NCI-H1930 (cell line): ENCODE measurements around the gene TBXA2R.
A peak's percentile ranks its signal among the peaks of the same experiment; 100 is the strongest.
"Not testable (repeated sequence)": the region's sequence is repeated elsewhere in the genome, so short reads cannot be mapped to it uniquely, and the experiment has no call there.

Experiments used
- DNase-seq, 2 experiments: peaks; one replicate each; lab custom pipeline; 2025; lab: John Stamatoyannopoulos, UW

TBXA2R gene

GRCh38 chr19:3639479-3639878, 32.8 kb upstream of the TBXA2R start:
- DNase-seq = no peak

GRCh38 chr19:3638208-3639193, 31.8 kb upstream of the TBXA2R start:
- no peak for DNase-seq

DNA sequence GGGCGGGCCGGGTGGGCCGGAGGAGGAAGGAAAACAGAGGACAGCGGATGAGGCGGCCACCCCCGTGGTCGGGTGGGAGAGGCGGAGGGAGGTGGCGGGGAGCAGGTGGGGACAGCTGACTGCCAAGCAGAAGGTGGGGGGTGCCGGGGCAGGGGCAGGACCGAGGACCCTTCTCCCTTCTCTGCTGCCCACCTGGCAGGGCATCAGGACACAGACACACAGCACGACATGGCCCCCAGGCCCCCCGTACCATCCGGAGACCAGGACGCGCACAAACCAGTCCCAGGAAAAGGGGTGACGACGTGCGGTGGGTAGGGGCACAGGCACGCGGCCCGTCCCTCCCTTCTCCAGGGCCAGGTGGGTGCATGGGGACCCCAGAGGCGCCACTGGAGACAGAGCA, 30.9 kb upstream of the TBXA2R start:
- DNase-seq = no peak

DNA sequence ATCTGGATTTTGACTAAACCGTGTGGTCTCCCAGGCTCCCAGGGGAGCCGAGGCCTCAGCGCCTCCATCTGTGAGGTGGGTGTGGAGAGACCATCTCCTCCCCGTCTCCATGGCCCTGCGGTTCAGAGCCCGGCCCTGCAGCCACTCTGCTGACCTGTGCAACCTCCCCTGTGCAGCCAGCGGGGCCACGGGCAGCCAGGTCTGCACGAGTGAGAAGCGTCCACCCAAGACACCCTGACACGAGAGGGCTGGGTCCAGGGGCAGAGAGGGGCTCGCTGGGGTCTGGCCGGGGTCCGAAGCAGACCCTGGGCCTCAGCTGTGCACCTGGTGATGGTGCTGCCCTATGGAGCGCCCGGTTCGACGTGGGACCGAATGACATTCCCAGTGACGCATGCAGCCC, 30.3 kb upstream of the TBXA2R start:
- DNase-seq = no peak

- DNase-seq = no peak
These were observed 29.8 kb upstream of the TBXA2R start for GRCh38 chr19:3636506-3636905.

- DNase-seq = no peak
These were observed 27.9 kb upstream of the TBXA2R start for GRCh38 chr19:3634496-3635045.

DNA sequence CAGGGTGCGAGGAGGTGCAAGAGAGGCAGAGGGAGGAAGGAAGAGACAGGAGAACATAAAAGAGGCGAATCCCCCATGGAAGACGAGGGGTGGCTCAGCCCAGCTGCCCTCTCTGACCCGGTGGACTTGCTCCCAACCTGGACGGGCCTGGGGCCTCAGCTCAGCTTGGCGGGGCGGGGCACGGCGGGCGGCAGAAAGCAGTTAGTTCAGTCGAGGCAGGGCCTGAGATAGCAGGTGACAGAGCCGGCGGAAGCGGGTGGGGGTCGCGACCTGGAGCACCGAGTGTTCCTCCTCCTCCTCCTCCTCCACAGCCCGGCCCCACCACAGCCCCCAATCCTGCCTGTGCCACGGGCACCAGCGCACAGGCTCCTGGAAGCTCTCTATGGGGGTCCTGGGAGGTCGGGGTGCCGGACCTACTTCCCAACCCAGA, 26.9 kb upstream of the TBXA2R start:
- DNase-seq = no peak

DNA sequence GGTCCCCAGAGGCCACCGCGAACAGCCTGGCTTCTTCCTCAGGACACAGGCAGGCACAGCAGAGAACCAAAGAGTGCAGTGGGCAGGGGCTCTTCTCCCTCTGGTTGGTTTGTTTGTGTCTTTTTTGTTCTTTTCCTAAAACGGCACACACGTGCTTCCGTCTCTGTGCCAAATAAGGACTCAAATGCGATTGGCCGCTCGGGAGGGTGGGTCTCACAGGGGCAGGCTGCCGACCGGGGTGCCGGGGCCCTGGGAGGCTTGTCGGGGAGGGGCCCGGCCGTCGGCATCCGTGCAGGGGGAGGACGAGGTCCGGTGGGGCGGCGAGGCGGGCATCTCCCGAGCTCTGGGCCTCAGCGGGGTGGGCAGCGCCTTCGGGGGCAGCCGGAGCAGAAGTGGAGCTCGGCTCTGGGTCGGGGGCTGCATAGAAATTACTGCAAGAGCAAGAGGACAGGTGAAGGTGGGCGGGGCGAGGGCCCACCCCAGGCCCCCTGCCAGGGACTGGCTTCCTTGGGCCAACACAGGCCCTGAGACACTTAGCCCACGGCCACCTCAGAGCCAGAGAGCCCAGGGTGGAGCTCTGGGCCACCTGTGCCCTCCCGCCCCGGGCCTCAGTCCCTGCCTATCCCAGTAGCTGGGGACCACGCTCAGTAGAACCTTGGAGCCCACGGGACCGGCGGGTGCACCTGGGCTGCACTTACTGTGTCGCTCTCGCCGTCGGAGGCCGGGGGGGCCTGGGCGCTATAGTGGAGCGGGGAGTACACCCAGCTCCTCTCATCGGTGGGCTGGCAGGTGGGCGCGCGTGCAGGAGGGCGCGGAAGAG, 26.3 kb upstream of the TBXA2R start:
- no peak for DNase-seq

DNA sequence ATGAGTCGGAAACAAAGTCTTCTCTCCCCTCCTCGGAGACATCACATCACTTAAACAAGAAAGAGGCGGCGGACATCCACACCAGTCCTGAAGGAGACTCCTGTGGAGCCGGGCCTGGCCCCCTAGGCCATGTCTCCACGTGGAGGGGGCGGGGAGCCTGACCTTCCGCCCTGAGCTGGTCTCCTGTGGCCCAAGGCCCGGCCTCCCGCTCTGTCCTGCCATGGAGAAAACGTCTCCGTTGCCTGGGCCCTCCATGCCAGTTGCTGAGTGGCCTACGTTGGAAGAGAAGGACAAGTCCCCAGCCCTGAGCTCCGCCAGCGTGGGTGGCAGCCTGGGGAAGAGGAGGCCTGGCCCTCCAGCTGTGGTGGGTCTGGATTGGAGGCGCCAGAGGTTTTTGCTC, 25.4 kb upstream of the TBXA2R start:
- DNase-seq = no peak

- no peak for DNase-seq
These were observed 24.6 kb upstream of the TBXA2R start for GRCh38 chr19:3631053-3631861.

DNA sequence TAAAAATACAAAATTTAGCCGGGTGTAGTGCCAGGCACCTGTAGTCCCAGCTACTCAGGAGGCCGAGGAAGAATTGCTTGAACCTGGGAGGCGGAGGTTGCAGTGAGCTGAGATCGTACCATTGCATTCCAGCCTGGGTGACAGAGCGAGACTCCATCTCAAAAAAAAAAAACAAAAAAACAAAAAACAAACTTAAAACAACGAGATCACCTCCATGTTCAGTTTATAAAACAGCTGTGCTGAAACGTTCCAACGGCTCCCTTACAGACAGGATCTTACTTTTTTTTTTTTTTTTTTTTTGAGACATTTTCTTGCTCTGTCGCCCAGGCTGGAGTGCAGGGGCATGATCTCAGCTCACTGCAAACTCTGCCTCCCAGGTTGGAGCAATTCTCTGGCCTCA, 22.1 kb upstream of the TBXA2R start:
- DNase-seq = not testable (repeated sequence)

DNA sequence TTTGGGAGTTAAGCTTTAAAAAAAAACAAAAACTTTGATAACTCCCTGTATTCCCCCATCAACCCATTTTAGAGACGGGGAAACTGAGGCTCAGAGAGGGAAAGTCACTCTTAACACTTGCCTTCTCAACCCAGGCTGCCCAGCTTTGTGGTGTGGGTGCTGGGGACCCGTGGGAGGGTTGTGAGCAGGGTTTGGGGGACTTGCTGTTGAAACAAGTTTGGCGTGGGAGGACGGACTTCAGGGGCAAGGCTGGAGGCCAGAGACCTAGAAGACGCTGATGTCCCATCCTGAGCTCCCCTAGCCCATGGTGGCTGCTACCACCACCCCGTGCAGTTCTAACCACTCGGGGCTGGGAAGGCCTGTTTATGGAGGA, 20.7 kb upstream of the TBXA2R start:
- no peak for DNase-seq

DNA sequence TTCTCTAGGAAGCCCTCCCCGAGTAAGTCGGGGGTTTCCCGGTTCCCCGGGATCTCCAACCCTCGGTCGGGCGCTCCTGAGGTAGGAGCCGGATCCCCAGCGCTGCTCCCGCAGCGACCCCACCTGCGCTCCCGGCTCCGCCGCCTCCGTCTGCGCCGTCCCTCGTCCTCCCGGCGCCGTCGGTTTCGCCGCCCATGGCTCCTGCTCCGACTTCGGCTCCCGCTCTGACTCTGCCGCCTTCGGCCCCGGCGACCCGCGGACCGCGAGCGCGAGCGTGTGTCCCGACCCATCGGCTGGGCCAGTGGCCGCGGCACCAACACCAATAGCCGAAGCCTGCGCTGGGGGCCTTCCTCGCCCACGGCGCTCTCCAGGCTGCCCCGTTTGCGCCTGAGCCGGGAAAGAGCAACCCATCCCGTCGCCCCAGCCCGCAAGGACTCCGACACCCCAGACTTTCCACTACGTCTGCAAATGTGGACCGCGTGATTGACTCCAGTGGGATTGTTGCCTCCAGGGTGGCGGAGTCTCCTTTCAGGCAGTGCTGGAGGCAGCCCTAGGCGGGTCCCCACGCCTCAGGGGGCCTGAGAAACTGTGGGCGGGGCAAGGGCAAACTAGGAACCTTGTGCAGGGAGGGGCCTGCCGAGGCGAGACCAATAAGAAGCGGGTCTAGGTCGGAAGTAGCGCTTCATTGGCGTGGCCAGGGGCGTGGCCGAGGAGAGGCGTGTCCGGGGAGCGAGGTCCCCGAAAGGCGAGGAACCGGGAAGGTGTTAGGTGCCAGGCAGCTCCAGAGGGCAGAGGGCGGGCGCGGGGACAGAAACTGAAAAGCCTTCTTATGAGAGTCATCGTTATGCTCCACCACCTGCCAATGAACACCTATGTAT, 20.0 kb upstream of the TBXA2R start, which contains the start of gene CACTIN:
TSS of gene CACTIN (minus strand) at position 318 of the 878 bp plus-strand sequence. CDS start at position 290, 28 bp downstream.
- DNase-seq = peak; percentile 89 to 94

DNA sequence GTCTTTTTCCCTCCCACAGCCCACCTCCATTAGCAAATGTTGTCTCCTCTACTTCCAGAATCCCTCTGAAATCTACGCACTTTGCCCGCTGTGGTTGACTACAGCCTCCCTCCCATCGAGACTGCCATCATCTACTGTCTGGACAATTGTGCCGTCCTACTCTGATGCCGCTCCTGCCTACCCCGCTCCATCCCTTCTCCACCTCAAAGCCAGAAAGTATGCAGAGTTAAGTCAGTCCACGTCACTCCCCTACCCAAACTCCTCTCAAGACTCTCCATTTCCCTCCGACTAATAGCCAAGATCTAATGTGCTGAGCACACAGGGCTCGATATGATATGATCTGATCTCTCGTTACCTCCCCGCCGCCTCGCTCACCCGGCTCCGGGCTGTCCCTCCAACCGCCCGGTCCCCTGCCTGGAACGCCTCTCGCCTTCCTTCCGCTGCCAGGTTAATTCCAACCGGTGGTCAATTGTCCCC, 19.4 kb upstream of the TBXA2R start:
- DNase-seq = no peak

DNA sequence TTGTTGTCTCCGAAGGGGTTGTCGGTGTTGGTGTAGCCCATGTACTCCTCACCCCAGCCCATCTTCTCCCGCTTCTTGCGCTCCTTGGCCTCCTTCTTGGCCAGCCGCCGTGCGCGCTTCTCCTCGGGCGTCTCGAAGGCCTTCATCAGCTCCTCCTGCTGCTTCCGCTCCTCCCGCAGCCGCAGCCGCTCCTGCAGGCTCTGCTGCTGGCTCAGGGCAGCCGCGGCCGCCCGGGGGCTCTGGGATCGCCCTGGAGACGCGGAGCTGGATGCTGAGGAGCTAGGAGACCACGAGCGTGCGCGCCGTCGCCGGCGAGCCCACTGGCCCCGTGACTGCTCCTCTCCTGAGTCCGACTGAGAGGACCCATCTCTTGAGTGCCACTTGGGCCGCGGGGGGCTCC, 17.0 kb upstream of the TBXA2R start:
- no peak for DNase-seq

- no peak for DNase-seq
These were observed 15.5 kb upstream of the TBXA2R start for GRCh38 chr19:3622224-3622623.

- no peak for DNase-seq
These were observed 15.0 kb upstream of the TBXA2R start for GRCh38 chr19:3621689-3622088.

GRCh38 chr19:3620817-3621547, 14.3 kb upstream of the TBXA2R start:
- DNase-seq = no peak

- DNase-seq = no peak
These were observed 13.6 kb upstream of the TBXA2R start for GRCh38 chr19:3620145-3620816.
